SHP77 treated with DMSO at 0.1 percent for 48 hours (cell line): ENCODE results near the gene ZCCHC4.
A peak's percentile ranks its signal among the peaks of the same experiment; 100 is the strongest.
"Not testable (repeated sequence)": the region's sequence is repeated elsewhere in the genome, so short reads cannot be mapped to it uniquely, and the experiment has no call there.

Source experiments
- DNase-seq: peaks from one replicate; lab custom pipeline; 2025; lab: John Stamatoyannopoulos, UW

ZCCHC4 gene

DNA sequence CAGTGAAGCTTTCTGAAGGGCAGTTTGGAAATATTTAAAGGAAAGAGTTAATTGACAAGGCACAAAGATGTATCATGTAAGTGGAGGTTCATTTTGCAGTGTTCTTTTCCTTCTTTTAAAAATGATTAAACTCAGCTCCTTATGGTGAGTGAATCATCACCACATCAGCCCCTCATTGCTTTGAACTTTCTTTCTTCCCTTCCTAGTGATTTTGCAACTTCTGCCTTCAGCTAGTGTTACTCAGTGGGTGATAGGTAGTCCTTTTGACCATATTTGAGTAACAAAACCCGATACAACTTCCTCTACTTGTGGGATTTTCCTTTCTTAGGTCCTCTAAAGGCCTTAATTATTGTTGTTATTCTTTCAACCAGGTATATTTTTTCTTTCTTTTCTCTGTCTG is 8.2 kb downstream of the ZCCHC4 start:
- no peak for DNase-seq

DNA sequence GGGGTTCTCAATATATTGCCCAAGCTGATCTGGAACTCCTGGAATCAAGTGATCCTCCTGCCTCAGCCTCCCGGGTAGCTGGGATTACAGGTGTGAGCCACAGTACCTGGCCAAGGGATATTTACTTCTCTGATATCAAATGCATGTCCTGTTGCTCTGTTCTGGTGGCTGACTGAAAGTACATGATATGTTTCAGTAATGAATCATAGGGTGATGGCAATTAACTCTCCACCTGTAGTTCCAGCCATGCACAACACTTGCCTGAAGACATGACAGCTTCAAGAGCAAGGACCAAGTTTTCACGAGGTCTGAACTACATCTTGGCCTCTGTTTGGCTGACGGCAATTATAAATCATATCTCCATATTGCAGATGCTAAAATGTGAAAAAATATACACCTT is 9.1 kb downstream of the ZCCHC4 start:
- no peak for DNase-seq

DNA sequence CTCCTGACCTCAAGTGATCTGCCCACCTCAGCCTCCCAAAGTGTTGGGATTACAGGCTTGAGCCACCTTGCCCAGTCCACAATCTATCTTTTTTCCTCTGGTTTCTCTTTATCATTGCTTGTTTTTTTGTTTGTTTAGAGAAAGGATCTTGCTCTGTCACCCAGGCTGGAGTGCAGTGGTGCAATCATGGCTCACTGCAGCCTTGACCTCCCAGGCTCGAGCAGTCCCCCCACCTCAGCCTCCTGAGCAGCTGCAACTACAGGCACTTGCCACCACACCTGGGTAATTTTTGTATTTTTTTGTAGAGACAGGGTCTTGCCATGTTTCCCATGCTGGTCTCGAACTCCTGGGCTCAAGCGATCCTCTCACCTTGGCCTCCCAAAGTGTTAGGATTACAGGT is 15.9 kb downstream of the ZCCHC4 start:
- not testable (repeated sequence) for DNase-seq

DNA sequence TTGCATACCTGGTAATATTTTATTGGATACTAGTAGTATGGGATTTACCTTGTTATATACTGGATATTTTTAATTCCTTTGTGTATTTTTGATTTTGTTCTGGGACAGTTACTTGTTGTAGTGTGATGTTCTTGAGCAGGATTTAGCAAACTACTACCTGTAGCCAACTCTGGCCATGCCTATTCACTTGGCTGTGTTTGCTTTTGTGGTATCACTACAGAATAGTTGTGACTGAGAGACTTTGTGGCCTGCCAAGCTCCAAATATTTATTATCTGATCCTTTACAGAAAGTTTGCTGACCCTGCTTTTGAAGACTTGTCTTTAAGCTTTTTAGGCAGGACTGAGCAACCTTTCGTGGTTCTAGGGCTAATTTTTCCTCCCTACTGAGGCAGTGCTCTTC is 17.8 kb downstream of the ZCCHC4 start:
- no peak for DNase-seq

DNA sequence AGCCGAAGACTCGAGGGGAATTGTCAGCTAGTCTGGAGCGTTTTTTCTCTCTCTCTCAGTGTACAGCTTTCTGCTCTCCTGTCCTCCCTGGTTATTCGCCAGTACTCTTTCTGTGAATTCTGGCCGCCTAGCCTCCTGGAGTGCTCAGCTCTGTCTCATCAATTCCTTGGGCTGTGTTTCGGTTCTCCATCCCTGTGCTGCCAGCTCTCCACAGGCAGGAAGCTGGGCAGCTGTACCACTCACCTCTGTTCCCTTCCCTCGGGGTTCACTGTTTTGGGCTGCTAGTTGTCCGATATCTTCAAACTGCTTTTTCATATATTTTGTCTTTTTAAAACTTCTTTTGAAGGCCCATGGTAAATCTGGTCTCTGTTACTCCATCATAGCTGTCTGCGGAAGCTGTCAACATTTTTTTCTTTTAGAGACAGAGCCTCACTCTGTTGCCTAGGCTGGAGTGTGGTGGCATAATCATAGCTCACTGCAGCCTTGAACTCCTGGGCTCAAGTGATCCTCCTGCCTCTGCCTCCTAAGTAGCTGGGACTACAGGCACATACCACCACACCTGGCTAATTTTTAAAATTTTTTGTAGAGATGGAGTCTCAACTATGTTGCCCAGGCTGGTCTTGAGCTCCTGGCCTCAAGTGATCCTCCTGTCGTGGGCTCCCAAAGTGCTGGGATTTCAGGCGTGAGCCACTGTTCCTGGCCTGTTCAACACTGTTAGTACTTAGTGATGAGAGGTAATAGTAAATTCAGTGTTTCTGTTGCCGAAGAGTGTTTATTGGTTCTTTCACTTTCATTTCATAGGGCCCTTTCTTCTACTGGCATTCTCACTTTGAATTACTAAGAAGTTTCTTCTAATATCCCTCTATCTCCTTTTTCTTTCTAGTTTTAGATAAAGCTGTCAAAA is 18.6 kb downstream of the ZCCHC4 start:
- no peak for DNase-seq

DNA sequence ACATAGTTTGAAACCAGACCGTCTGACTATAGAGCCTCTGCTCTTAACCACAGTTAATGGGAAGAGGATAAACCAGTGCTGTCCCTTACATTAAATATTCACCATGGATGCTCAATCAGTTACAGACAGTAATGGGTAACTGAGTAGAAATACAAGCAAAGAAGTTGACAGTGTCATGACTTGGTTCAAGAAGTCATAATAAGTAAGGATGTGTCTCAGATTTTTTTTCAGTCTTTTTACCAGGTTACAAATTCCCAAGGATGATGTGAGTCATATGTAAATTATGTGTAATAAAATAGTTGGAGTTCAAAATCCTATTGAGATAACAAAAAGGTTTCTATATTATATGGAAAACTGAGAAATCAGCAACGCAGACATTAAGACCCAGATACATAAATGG is 31.1 kb downstream of the ZCCHC4 start:
- no peak for DNase-seq

DNA sequence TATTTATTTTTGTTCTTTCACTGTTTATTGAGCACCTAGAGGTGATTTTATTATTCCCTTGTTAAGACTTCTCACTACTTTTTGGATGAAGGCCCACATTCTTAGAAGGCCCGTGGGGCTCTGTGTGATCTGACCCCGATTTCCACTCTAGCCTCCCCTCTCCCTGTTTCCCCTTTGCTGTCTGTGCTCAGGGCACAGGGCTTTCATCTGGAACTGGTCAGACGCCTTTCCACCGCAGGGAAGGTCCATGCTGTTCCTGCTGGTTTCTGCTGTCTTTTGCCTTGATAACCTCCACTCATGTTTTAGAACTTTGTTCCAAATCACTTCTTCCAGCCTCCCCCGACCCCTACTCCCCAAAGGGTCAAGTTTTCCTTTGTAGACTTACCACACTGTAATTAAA is 33.2 kb downstream of the ZCCHC4 start:
- no peak for DNase-seq

DNA sequence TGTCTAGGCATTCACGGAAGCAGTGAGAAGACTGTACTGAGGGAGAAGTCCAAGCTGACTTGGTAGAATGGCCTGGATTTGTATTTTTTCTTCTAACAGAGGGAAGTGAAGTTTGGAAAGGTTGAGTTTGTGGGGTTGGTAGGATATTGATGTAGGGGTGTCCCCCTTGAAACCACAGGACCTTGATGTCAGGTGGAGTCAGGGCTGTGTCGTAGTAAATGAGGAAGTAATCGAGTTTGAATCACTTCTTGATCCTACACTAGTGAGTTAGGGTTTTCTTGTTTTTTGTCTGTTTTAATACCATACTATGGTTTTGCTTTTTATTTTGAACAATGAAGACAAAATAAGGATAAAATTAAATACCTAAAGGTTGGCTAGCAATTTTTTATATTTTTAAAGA is 34.3 kb downstream of the ZCCHC4 start:
- DNase-seq = no peak

DNA sequence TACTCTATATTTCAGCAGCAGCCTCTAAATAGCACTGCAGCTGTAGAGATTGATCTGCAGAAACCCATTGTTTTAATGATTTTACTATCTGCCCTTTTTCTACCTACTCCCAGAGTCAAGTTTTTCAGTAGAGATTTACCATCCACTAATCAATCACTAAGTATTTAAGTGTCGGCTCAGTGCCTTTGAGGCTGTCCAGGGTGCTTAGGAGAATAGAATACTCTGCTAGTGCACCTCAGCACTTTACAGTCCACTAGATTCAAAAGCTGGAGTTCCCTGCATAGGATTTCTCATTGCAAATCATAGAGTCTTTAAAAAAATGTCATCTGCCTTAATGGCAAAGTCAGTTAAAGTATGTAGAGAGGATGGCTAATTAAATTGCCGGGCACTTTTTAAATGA is 34.9 kb downstream of the ZCCHC4 start:
- DNase-seq = no peak

DNA sequence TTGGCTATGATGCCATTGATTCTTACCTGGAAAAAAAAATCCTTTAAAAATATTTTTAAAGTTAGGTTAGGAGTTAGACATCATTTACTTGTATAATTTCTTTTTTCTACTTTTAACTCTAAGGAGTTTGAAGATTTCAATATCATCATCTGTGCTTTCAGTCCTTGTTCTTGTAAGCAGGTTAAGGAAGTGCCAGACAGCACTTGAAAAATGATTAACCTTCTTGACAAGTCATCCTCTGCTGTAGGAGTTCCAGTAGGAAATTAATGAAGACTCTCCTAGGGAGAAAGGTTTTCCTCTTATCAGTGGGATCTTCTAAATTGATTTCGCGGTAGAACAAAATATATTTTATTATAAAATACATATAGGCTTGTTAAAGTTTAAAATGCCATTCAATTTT is 35.4 kb downstream of the ZCCHC4 start:
- DNase-seq = no peak

DNA sequence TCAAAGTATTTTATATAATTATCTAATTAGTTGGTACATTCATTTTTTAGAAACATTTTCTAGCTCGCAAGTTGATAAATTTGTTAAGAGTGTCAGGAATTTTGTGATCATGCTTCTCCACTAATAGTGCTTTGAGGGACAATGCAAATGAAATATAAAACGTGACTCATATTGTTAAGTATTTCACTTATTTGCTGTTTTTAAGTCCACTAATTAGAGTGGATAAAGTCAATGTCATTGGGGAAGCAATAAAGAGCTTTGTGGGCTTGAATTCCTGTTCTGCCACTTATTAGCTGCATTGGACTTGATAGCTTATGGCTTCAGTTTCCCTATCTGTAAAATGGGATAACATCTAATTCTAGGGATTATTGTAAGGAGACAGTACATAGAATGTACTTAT is 38.0 kb downstream of the ZCCHC4 start:
- DNase-seq = no peak

DNA sequence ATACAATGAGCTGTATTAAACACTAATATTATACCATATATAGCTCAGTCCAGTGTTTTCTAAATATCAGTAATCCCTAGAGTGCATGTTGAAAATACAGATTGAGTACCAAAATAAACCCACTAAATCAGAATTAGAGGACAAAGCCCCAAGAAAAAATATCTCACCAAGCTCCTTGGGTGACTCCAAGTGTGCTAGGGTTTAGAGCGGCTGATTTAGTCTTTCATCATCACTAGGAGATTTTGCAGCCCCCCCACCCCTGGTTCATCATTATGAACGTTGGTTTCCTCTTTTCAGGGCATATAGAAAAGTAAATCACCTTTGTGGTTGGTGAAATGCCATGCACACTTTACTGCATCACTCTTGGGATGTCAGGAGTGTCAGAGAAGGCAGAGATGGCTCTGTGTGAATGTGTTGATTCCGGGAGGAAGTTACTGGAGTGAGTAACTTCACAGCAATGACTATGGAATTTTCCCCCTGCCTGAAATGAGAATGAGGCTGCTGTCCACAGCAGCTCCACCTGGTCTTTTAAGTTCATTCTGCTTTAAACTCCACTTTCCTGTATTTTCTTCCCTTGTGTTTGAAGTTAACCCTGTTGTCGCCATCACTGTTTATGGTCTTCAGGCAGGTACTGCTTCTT is 39.3 kb downstream of the ZCCHC4 start:
- DNase-seq = no peak

DNA sequence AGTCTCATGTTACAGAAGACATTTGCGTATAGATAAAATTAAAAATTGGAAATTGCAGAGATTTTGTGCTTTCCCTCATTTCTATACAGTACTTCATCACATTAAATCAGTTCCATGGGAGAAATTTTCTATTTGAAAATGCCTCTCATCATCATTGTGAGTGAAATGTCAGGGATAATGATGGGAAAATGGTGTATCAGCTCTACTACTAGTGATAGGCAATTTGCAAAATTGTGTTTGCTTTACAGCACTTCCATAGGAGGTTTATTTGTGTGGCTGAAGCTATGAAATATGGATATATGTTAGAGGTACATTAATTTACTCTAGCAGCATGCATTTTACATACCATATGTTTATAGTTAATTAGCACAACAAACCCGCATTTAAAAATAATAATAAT is 43.5 kb downstream of the ZCCHC4 start:
- DNase-seq = no peak

DNA sequence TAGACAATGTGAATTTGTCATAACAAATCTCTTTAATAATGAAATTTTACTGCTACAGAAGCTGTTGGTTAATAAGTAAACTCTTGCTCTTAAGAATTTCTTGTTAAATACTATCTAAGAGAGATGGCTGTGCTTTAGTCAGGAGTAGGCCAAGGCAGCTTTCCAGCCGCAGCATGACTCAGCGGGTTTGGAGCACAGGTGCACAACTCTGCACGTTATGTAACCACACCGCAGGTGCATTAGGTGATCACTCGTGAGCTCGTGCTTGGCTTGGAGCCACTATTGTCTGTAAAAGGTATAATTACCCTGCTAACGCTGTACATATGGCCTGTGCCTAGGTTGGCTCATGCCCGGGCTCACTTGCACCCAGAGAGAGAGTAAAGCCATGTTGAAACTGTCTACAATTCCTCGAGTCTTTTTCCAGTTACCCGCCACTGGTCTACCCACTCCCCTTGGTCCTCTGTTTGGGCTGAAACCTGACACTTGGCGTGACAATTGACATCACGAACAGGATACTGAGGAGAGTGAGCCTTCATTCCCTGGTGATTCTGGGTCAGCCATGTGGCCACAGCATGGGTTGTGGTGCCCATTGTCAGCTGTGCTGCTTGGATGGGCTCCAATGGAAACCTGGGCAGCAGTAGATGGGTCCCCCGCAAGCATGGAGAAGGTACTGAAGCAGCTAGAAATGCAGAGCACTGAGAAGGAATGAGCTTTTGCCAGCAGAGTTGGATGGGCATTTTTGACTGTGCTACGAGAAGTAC is 46.1 kb downstream of the ZCCHC4 start:
- peak; percentile 50 for DNase-seq

DNA sequence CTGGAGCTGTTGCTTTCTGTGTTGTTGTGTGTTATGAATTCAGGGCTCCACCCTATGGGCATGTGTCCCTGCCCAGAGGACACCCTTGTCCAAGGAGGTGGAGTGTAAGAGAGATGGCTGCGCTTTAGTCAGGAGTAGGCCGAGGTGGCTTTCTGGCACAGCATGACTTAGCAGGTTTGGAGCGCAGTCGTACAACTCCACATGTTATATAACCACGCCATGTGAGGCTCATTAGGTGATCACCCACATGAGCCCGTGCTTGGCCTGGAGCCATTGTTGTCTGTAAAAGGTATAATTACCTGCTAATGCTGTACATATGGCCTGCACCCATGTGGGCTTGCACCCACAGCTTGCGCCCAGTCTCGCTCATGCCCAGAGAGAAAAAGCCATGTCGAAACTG is 48.7 kb downstream of the ZCCHC4 start:
- no peak for DNase-seq

DNA sequence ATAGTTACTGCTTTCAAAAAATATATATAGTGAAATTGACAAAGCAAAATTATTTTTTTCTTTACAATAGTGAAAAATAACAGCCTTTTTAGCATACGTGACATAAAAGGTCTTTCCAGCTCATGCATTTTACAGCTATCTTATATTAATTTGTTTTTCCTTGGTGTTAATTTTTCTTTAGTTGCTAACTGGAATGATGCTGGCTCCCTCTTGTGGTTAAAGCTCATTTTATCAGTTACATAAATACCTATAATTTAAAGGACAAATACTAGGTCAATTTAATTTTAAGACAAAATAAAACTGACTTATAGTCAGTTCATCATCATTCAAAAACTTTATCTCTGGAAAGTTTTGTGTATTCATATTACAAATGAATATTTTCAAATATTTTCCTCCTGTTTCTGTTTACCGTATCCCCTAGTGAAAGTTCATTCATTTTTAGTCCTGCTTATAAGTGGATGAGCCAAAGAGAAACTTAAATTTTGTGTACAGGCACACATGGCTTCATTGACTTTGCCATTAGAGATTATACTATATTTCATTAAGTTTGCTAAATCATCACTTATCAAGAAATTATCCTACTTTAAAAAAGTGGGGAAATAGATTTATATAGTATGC is 54.5 kb downstream of the ZCCHC4 start:
- no peak for DNase-seq

DNA sequence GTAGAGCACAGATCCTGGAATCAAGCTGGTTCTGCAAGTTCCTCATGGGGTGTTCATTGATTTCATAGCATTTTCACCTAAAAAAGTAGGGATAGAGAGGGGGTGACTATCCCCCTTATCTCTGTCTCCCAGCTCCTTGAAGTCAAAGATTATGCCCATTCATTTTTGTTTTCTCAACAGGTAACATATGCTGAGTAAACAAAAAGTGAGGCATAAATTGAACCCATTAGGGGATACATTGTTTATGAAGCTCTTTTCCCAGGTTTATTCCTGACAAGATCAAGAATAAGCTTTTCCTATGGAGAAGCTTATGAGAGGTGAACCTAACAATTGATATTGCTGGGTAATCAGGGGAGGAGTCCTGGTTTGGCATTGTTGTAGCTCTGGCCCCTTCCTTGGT is 55.3 kb downstream of the ZCCHC4 start:
- no peak for DNase-seq

DNA sequence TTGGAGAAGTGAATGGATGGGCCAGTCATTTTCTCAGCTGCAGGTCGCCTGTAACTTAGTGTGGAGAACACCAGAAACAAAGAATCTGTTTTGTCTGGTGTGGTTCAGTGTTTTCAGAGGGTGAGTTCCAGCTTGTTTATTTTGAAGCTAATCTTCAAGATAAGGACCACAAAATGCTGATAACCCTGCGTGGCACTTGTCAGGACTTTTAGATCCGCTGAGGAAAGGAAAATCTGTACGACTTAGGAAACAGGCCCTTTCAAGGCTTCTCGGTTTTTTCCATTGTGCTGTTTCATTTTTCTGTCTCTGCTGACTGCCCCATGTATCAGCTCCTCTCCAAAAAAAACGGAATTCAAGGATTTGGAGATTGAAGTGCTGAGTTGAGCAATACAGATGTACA is 55.7 kb downstream of the ZCCHC4 start:
- DNase-seq = no peak

DNA sequence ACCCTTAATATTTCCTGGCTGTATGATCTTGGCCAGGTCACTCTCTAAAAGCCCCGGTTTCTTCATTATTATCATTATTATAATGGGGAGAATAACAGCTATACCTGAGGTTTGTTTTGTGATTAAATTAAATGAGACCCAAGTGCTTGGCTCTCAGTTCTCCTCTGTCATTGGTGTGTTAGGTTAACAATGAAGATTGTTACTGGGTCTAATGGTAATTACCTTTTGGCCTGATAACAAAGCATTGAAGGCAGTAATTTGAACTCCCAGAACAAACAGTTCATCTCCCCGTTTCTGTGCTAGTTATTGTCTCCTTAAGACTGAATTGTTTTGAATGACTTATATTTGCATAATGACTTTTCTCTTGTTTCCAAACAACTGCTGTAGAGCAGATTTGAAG is 57.7 kb downstream of the ZCCHC4 start:
- no peak for DNase-seq

DNA sequence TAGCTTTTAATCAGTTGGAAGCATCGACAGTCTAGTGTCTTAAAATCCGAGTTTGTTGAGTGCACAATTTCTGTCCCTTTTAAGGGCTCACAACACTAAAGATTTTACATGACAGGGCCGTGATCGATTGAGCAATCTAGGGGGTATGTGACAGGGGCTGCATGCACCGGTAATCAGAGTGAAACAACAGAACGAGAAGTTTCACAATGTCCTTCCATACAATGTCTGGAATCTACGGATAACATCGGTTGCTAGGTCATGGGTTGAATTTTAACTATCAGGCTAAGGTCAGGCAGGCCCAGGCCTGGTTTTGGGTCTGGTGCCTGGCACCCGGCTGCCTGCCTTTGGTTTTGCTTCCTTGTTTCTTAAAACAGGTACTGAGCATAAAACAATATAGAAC is 60.0 kb downstream of the ZCCHC4 start:
- DNase-seq = not testable (repeated sequence)

DNA sequence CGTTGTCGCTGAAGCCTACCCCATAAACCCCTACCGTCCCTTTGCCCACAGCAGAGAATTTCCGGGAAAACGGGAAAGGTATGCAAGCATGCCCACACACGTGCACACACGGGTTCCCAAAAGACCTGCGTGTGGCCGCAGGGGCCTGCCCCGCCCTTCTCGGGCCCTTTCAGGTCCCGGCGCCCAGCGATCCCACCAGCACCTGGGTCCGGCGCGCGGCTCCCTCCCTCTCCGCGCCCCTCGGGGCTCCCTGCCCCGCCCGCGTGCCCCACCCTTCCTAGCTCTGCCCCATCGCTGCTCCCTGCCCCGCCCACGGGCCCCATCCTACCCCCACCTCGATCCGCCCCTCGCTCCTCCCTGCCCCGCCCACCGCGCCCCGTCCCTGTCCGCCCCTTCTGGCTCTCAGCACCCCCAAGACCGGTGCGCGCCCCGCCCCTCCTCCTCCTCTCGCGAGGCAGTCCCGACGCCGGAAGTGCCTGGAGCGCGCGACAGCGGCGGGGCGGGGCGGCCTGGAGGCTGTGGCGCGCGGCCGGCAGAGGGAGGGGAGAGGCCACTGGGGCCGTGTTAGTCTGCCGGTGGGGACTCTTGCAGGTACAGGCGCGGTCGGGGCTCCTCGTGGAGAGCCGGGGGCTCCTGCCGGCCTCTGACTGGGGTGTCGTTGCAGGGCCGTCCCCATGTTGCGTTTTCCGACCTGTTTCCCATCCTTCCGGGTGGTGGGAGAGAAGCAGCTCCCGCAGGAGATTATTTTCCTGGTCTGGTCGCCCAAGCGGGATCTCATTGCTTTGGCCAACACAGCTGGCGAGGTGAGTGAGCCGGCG is 64.4 kb downstream of the ZCCHC4 start, which contains the start of gene ANAPC4:
Gene ANAPC4, plus strand, starts transcription at position 510 of the 818 bp plus-strand sequence. Its CDS starts 165 bp downstream, at position 675.
- peak; percentile 31 for DNase-seq
